ENCODE measurements around the gene RPL37A.

RPL37A gene

DNA sequence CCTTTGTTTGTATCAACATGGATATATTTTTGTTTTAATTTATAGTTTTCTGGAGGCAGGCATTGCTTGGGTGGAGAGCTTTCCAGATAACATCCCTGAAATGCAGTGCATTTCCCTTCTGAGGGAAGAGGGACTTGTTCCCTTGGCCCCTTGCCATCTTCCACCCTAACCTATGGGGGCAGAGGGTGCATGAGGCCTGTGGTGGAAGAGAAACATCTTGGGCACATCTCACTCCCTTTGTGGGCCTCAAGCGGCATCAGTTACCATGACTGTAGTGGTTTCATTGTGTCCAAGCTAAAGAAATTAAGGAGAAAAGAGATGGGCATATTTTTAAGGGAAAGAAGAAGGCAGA lies 5.3 kb upstream of the RPL37A start:
- POLR2A ChIA-PET: interaction anchor here (0.9 to 1.2 kb wide), 2 partner anchors 15 to 81 kb away, joined by 3 read pairs; partner anchors contain the start of gene SMARCAL1
- CTCF ChIA-PET: no interaction called here
- H3K9me3 ChIP-seq (ENCODE audit: control insufficient read depth, insufficient read depth, low read depth, low read length): no peaks in the 10 kb centered on the region
- H3K36me3 ChIP-seq (ENCODE audit: control insufficient read depth in 2 of 2, insufficient read depth in 1 of 2, low read length in 2 of 2): no peaks in the 10 kb centered on the region
- H3K4me3 ChIP-seq (ENCODE audit: low read depth, low read length): no peak overlapping the region
- H3K4me1 ChIP-seq (ENCODE audit: control insufficient read depth, insufficient read depth, low read length): peaks cover 3% of the 10 kb centered on the region; the same call in 1 of the 2 replicates
- no peak for TF ChIP-seq ZNF621 (tag by site-specific recombination; IDR thresholded peaks at IDR 0.05)
- 0 out of 2 replicates have a peak, but pooled peaks have one; percentile 6 for TF ChIP-seq GLIS1 (tag by site-specific recombination; IDR thresholded peaks at IDR 0.05)
- no peak for TF ChIP-seq HOXD13 (CRISPR knock-in tag; IDR thresholded peaks at IDR 0.05; ENCODE audit: borderline replicate concordance)
- no peak for TF ChIP-seq ZNF239 (tag by site-specific recombination; IDR thresholded peaks at IDR 0.05)
- no peak overlapping the region for H3K27ac ChIP-seq (ENCODE audit: extremely low read depth, low read depth, low read length)

DNA sequence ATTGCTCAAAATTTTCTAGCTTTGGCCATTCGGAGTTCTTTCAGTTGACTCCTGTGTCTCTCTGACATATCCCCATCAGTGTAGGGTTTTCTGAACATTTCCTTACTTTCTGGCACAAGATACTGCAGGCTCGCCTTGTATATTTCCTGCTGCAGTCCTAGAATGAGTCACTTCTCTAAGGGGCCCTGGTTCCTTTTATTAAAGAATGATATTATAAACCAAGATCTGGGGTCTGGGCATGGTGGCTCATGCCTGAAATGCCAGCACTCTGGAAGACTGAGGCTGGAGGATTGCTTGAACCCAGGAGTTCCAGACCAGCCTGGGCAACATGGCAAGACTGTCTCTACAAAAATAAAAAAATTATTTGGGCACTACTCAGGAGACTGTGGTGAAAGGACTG lies 3.0 kb upstream of the RPL37A start:
- ChIA-PET POLR2A (no interaction called here), CTCF (no interaction called here)
- Histone ChIP-seq H3K4me1 (ENCODE audit: control insufficient read depth, insufficient read depth, low read length) (peaks cover 8% of the 10 kb centered on the region), H3K27ac (ENCODE audit: extremely low read depth, low read depth, low read length) (no peak overlapping the region), H3K36me3 (ENCODE audit: control insufficient read depth in 2 of 2, insufficient read depth in 1 of 2, low read length in 2 of 2) (peaks cover 10 to 17% of the 10 kb centered on the region in 2 experiments; a peak in 2 of 3 replicates), H3K4me3 (ENCODE audit: low read depth, low read length) (no peak overlapping the region), H3K9me3 (ENCODE audit: control insufficient read depth, insufficient read depth, low read depth, low read length) (no peaks in the 10 kb centered on the region)
- TF ChIP-seq BCL11B (tag by site-specific recombination; IDR thresholded peaks at IDR 0.05; ENCODE audit: low read depth) (no peak), ZNF48 (tag by site-specific recombination; IDR thresholded peaks at IDR 0.05) (no peak), MZF1 (tag by site-specific recombination; IDR thresholded peaks at IDR 0.05; ENCODE audit: borderline replicate concordance) (no peak), ZNF391 (tag by site-specific recombination; IDR thresholded peaks at IDR 0.05; ENCODE audit: borderline replicate concordance, low read depth) (no peak), ZSCAN16 (tag by site-specific recombination; IDR thresholded peaks at IDR 0.05) (no peak), ZNF530 (tag by site-specific recombination; IDR thresholded peaks at IDR 0.05; ENCODE audit: low read depth) (no peak), ZNF654 (tag by site-specific recombination; IDR thresholded peaks at IDR 0.05; ENCODE audit: low read depth) (no peak), ZNF623 (tag by site-specific recombination; IDR thresholded peaks at IDR 0.05) (no peak), ZNF423 (tag by site-specific recombination; IDR thresholded peaks at IDR 0.05) (no peak), ZNF777 (tag by site-specific recombination; IDR thresholded peaks at IDR 0.05; ENCODE audit: borderline replicate concordance) (no peak), ZNF629 (tag by site-specific recombination; IDR thresholded peaks at IDR 0.05) (no peak), ZNF548 (tag by site-specific recombination; IDR thresholded peaks at IDR 0.05) (no peak), ZNF23 (tag by site-specific recombination; IDR thresholded peaks at IDR 0.05; ENCODE audit: borderline replicate concordance) (no peak)
- TF ChIP-seq, protein P1, sequence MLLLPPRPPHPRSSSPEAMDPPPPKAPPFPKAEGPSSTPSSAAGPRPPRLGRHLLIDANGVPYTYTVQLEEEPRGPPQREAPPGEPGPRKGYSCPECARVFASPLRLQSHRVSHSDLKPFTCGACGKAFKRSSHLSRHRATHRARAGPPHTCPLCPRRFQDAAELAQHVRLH (tag by site-specific recombination; IDR thresholded peaks at IDR 0.05): no peak
- TF ChIP-seq, protein P2, sequence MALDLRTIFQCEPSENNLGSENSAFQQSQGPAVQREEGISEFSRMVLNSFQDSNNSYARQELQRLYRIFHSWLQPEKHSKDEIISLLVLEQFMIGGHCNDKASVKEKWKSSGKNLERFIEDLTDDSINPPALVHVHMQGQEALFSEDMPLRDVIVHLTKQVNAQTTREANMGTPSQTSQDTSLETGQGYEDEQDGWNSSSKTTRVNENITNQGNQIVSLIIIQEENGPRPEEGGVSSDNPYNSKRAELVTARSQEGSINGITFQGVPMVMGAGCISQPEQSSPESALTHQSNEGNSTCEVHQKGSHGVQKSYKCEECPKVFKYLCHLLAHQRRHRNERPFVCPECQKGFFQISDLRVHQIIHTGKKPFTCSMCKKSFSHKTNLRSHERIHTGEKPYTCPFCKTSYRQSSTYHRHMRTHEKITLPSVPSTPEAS (tag by site-specific recombination; IDR thresholded peaks at IDR 0.05): no peak

DNA sequence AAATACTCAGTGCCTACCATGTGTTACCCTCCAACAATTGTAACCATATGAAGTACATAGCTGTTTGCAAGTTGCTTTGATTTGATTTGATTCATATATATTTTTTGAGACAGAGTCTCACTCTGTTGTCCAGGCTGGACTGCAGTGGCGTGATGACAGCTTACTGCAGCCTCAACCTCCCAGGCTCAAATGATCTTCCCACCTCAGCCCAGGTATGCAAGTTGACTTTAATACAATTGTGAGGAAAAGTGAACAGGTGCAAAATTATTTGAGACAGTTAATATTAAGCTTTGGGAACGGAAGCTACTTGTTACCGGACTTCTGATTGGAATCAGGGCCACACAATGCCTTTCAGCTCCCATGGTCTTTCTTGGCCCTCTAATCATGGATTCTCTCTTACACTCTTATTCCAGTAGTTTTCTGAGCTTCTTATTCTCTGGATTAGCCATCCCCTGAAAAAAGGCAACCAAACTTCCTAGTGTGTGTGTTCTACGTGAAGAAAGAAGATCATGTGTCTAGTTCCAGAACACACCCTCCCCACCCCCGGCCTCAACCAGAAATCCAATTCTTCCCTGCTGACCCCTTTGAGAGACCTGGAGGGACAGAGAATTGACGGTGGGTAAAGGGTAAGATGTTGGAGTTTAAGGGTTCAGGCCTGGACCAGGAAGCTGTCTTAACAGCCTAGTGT lies 1.1 kb upstream of the RPL37A start:
- peak overlapping the region; percentile 95 for H3K4me3 ChIP-seq (ENCODE audit: low read depth, low read length)
- ChIA-PET CTCF (interaction anchor here (0.5 to 1.5 kb wide), 5 partner anchors 10 to 357 kb away, joined by 3 to 4 read pairs (median 3); no protein-coding TSS in a partner anchor), POLR2A (interaction anchor here (0.7 to 1.9 kb wide), 6 partner anchors 10 to 1102 kb away, joined by 3 to 6 read pairs (median 5); partner anchors contain the start of gene XRCC5)
- no peaks in the 10 kb centered on the region for H3K9me3 ChIP-seq (ENCODE audit: control insufficient read depth, insufficient read depth, low read depth, low read length)
- peaks cover 27 to 36% of the 10 kb centered on the region in 2 experiments for H3K36me3 ChIP-seq (ENCODE audit: control insufficient read depth in 2 of 2, insufficient read depth in 1 of 2, low read length in 2 of 2)
- H3K27ac ChIP-seq (ENCODE audit: extremely low read depth, low read depth, low read length): peak overlapping the region; percentile 98
- peaks cover 11% of the 10 kb centered on the region for H3K4me1 ChIP-seq (ENCODE audit: control insufficient read depth, insufficient read depth, low read length)
- TF ChIP-seq KLF1 (tag by site-specific recombination; IDR thresholded peaks at IDR 0.05): no peak
- TF ChIP-seq MEIS1 (CRISPR knock-in tag; IDR thresholded peaks at IDR 0.05; ENCODE audit: borderline replicate concordance): no peak
- no peak for TF ChIP-seq ZNF354C (tag by site-specific recombination; IDR thresholded peaks at IDR 0.05; ENCODE audit: borderline replicate concordance, low read depth)
- TF ChIP-seq, protein P3, sequence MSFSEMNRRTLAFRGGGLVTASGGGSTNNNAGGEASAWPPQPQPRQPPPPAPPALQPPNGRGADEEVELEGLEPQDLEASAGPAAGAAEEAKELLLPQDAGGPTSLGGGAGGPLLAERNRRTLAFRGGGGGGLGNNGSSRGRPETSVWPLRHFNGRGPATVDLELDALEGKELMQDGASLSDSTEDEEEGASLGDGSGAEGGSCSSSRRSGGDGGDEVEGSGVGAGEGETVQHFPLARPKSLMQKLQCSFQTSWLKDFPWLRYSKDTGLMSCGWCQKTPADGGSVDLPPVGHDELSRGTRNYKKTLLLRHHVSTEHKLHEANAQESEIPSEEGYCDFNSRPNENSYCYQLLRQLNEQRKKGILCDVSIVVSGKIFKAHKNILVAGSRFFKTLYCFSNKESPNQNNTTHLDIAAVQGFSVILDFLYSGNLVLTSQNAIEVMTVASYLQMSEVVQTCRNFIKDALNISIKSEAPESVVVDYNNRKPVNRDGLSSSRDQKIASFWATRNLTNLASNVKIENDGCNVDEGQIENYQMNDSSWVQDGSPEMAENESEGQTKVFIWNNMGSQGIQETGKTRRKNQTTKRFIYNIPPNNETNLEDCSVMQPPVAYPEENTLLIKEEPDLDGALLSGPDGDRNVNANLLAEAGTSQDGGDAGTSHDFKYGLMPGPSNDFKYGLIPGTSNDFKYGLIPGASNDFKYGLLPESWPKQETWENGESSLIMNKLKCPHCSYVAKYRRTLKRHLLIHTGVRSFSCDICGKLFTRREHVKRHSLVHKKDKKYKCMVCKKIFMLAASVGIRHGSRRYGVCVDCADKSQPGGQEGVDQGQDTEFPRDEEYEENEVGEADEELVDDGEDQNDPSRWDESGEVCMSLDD (tag by site-specific recombination; IDR thresholded peaks at IDR 0.05): no peak
- TF ChIP-seq ZFP3 (tag by site-specific recombination; IDR thresholded peaks at IDR 0.05; ENCODE audit: low read depth): no peak
- no peak for TF ChIP-seq SP2 (tag by site-specific recombination; IDR thresholded peaks at IDR 0.05)
- TF ChIP-seq KLF9 (tag by site-specific recombination; IDR thresholded peaks at IDR 0.05; ENCODE audit: low read depth): no peak

Measured in HEK293 (cell line).